ENCODE measurements around the gene EXD3. TPM values are rescaled to one million over a fixed set of nuclear protein-coding genes. Genes with fewer than 3 reads are reported as not detected.
A peak's percentile ranks its signal among the peaks of the same experiment; 100 is the strongest.

The EXD3 gene
- total and polyA plus RNA-seq, 2 of the 13 experiments (the other 11 are each of a cell fraction or from before 2014, with no cell fraction given): 2.7 to 4.8 TPM

DNA sequence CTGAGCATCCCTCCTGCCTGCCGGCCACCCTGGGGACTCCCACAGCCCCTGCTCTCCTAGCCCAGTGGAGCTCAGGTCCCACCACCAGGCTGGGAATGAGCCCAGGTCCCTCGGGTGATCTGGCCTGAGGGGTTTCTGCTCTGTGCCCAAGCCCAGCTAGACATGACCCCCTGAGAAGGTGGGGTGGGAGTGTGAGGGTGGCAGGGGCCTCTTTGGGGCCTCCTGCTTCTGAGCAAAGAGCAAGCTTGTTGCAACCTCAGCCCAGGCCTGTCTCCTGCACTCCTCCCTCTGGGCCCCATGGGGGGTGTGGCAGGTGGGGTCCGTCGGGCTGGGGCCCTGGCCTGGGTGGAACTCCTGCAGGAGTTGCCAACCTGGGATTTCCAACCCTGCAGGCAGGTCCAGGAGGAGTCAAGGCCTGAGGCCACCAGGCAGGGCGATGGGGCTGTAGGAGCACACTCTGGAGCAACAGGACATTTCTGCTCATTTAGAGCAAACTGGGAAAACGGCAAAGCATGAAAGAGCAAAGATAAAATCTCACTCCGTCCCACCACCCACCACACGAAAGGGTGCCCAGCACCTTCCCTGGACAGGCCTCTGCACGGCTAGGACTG is 109.5 kb downstream of the EXD3 start (continued):
- TF ChIP-seq, protein P1, sequence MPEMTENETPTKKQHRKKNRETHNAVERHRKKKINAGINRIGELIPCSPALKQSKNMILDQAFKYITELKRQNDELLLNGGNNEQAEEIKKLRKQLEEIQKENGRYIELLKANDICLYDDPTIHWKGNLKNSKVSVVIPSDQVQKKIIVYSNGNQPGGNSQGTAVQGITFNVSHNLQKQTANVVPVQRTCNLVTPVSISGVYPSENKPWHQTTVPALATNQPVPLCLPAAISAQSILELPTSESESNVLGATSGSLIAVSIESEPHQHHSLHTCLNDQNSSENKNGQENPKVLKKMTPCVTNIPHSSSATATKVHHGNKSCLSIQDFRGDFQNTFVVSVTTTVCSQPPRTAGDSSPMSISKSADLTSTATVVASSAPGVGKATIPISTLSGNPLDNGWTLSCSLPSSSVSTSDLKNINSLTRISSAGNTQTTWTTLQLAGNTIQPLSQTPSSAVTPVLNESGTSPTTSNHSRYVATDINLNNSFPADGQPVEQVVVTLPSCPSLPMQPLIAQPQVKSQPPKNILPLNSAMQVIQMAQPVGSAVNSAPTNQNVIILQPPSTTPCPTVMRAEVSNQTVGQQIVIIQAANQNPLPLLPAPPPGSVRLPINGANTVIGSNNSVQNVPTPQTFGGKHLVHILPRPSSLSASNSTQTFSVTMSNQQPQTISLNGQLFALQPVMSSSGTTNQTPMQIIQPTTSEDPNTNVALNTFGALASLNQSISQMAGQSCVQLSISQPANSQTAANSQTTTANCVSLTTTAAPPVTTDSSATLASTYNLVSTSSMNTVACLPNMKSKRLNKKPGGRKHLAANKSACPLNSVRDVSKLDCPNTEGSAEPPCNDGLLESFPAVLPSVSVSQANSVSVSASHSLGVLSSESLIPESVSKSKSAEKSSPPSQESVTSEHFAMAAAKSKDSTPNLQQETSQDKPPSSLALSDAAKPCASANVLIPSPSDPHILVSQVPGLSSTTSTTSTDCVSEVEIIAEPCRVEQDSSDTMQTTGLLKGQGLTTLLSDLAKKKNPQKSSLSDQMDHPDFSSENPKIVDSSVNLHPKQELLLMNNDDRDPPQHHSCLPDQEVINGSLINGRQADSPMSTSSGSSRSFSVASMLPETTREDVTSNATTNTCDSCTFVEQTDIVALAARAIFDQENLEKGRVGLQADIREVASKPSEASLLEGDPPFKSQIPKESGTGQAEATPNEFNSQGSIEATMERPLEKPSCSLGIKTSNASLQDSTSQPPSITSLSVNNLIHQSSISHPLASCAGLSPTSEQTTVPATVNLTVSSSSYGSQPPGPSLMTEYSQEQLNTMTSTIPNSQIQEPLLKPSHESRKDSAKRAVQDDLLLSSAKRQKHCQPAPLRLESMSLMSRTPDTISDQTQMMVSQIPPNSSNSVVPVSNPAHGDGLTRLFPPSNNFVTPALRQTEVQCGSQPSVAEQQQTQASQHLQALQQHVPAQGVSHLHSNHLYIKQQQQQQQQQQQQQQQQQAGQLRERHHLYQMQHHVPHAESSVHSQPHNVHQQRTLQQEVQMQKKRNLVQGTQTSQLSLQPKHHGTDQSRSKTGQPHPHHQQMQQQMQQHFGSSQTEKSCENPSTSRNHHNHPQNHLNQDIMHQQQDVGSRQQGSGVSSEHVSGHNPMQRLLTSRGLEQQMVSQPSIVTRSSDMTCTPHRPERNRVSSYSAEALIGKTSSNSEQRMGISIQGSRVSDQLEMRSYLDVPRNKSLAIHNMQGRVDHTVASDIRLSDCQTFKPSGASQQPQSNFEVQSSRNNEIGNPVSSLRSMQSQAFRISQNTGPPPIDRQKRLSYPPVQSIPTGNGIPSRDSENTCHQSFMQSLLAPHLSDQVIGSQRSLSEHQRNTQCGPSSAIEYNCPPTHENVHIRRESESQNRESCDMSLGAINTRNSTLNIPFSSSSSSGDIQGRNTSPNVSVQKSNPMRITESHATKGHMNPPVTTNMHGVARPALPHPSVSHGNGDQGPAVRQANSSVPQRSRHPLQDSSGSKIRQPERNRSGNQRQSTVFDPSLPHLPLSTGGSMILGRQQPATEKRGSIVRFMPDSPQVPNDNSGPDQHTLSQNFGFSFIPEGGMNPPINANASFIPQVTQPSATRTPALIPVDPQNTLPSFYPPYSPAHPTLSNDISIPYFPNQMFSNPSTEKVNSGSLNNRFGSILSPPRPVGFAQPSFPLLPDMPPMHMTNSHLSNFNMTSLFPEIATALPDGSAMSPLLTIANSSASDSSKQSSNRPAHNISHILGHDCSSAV (CRISPR knock-in tag; IDR thresholded peaks at IDR 0.05; ENCODE audit: borderline replicate concordance): no peak
- TF ChIP-seq, protein P2, sequence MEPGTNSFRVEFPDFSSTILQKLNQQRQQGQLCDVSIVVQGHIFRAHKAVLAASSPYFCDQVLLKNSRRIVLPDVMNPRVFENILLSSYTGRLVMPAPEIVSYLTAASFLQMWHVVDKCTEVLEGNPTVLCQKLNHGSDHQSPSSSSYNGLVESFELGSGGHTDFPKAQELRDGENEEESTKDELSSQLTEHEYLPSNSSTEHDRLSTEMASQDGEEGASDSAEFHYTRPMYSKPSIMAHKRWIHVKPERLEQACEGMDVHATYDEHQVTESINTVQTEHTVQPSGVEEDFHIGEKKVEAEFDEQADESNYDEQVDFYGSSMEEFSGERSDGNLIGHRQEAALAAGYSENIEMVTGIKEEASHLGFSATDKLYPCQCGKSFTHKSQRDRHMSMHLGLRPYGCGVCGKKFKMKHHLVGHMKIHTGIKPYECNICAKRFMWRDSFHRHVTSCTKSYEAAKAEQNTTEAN (CRISPR knock-in tag; conservative IDR thresholded peaks at IDR 0.05): no peak
- TF ChIP-seq RARA (CRISPR knock-in tag; IDR thresholded peaks at IDR 0.05) (no peak), NR2C2 (CRISPR knock-in tag; IDR thresholded peaks at IDR 0.05; ENCODE audit: borderline replicate concordance) (0 out of 2 replicates have a peak, but pooled peaks have one; percentile 29), HOXA3 (CRISPR knock-in tag; IDR thresholded peaks at IDR 0.05) (no peak), ZNF432 (CRISPR knock-in tag; IDR thresholded peaks at IDR 0.05; ENCODE audit: borderline replicate concordance) (no peak), ASH2L (IDR thresholded peaks at IDR 0.05; ENCODE audit: insufficient read length, low read depth, low read length) (no peak), CREM (IDR thresholded peaks at IDR 0.05) (no peak), CREM (CRISPR knock-in tag; IDR thresholded peaks at IDR 0.05) (no peak), PHF8 (CRISPR knock-in tag; IDR thresholded peaks at IDR 0.05) (peak; percentile 20; the same call in 1 of the 2 replicates), ZNF431 (CRISPR knock-in tag; IDR thresholded peaks at IDR 0.05; ENCODE audit: borderline replicate concordance, low read depth) (no peak), IKZF1 (IDR thresholded peaks at IDR 0.05) (no peak)
- TF ChIP-seq, protein P3, sequence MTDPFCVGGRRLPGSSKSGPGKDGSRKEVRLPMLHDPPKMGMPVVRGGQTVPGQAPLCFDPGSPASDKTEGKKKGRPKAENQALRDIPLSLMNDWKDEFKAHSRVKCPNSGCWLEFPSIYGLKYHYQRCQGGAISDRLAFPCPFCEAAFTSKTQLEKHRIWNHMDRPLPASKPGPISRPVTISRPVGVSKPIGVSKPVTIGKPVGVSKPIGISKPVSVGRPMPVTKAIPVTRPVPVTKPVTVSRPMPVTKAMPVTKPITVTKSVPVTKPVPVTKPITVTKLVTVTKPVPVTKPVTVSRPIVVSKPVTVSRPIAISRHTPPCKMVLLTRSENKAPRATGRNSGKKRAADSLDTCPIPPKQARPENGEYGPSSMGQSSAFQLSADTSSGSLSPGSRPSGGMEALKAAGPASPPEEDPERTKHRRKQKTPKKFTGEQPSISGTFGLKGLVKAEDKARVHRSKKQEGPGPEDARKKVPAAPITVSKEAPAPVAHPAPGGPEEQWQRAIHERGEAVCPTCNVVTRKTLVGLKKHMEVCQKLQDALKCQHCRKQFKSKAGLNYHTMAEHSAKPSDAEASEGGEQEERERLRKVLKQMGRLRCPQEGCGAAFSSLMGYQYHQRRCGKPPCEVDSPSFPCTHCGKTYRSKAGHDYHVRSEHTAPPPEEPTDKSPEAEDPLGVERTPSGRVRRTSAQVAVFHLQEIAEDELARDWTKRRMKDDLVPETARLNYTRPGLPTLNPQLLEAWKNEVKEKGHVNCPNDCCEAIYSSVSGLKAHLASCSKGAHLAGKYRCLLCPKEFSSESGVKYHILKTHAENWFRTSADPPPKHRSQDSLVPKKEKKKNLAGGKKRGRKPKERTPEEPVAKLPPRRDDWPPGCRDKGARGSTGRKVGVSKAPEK (CRISPR knock-in tag; IDR thresholded peaks at IDR 0.05; ENCODE audit: borderline replicate concordance): 0 out of 2 replicates have a peak, but pooled peaks have one; percentile 53
- TF ChIP-seq, protein P4, sequence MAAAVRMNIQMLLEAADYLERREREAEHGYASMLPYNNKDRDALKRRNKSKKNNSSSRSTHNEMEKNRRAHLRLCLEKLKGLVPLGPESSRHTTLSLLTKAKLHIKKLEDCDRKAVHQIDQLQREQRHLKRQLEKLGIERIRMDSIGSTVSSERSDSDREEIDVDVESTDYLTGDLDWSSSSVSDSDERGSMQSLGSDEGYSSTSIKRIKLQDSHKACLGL (CRISPR knock-in tag; IDR thresholded peaks at IDR 0.05): no peak
- TF ChIP-seq, protein P5, sequence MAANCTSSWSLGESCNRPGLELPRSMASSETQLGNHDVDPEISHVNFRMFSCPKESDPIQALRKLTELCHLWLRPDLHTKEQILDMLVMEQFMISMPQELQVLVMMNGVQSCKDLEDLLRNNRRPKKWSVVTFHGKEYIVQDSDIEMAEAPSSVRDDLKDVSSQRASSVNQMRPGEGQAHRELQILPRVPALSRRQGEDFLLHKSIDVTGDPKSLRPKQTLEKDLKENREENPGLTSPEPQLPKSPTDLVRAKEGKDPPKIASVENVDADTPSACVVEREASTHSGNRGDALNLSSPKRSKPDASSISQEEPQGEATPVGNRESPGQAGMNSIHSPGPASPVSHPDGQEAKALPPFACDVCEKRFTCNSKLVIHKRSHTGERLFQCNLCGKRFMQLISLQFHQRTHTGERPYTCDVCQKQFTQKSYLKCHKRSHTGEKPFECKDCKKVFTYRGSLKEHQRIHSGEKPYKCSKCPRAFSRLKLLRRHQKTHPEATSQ (CRISPR knock-in tag; IDR thresholded peaks at IDR 0.05; ENCODE audit: borderline replicate concordance): no peak
